Thoracic aorta (tissue), 2 donors: ENCODE results near the gene CFAP206. TPM values are rescaled to one million over a fixed set of nuclear protein-coding genes. Genes with fewer than 3 reads are reported as not detected.

Experiments
- ATAC-seq: fragments of 150-250 bp; one replicate; pipeline ENCODE4 v1.8.0; 2017; ENCODE audit warnings: low read depth; ENCODE audit not compliant: insufficient number of reproducible peaks, low FRiP score
- DNase-seq: peaks from one replicate; pipeline ENCODE4 v3.0.0-alpha.2; 2020; ENCODE audit warnings: low spot score
- H3K27ac ChIP-seq, 2 donors: fragments of 200-600 bp; sonication (generic); 1 replicate in 1 of 2; 2 replicates in 1 of 2; pipeline ENCODE4 v1.5.1; 2016; ENCODE audit warnings: mild to moderate bottlenecking in 2 of 2, moderate library complexity in 2 of 2
- H3K27me3 ChIP-seq: fragments of 200-600 bp; sonication (generic); replicated peaks from 2 replicates; pipeline ENCODE4 v1.6.0; 2016; ENCODE audit warnings: mild to moderate bottlenecking; ENCODE audit not compliant: insufficient read depth
- H3K36me3 ChIP-seq: fragments of 200-600 bp; sonication (generic); one replicate; pipeline ENCODE4 v1.5.1; 2016
- H3K4me1 ChIP-seq, 2 donors: fragments of 200-600 bp; sonication (generic); 1 replicate in 1 of 2; 2 replicates in 1 of 2; pipeline versions ENCODE4 v1.5.1 to v1.6.0; 2016; ENCODE audit warnings: low read depth in 2 of 2, mild to moderate bottlenecking in 1 of 2; ENCODE audit not compliant: control insufficient read depth in 1 of 2
- H3K4me3 ChIP-seq: fragments of 200-600 bp; sonication (generic); 2 replicates; pipeline ENCODE4 v1.5.1; 2016; ENCODE audit warnings: mild to moderate bottlenecking
- H3K9me3 ChIP-seq: fragments of 200-600 bp; sonication (generic); 2 replicates; pipeline ENCODE4 v1.5.1; 2016
- total RNA-seq, 2 donors: library from RNA; depleted of rRNA; stranded (reverse); fragments of >200 nt; gene quantifications; one replicate each; pipeline versions ENCODE4 v1.1.0 to v1.2.3, GENCODE V29; 2016
- TF ChIP-seq, protein P1 (sequence below): fragments of 200-600 bp; sonication (generic); IDR thresholded peaks from one replicate; pipeline ENCODE4 v1.5.1; 2019; ENCODE audit warnings: antibody characterized with exemption

Gene CFAP206
- total RNA-seq: 1 to 10 TPM in 1 of 2 donors, not detected in 1; 2.8 TPM

- TF ChIP-seq, protein P1, sequence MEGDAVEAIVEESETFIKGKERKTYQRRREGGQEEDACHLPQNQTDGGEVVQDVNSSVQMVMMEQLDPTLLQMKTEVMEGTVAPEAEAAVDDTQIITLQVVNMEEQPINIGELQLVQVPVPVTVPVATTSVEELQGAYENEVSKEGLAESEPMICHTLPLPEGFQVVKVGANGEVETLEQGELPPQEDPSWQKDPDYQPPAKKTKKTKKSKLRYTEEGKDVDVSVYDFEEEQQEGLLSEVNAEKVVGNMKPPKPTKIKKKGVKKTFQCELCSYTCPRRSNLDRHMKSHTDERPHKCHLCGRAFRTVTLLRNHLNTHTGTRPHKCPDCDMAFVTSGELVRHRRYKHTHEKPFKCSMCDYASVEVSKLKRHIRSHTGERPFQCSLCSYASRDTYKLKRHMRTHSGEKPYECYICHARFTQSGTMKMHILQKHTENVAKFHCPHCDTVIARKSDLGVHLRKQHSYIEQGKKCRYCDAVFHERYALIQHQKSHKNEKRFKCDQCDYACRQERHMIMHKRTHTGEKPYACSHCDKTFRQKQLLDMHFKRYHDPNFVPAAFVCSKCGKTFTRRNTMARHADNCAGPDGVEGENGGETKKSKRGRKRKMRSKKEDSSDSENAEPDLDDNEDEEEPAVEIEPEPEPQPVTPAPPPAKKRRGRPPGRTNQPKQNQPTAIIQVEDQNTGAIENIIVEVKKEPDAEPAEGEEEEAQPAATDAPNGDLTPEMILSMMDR: no peak
- Histone ChIP-seq H3K27ac (peak within 1 kb of the TSS; percentile 59 to 66), H3K27me3 (no peaks in the 10 kb centered on the region), H3K4me1 (peaks cover 4% of the 10 kb centered on the region in 2 donors), H3K4me3 (peak within 1 kb of the TSS; percentile 85), H3K9me3 (no peaks in the 10 kb centered on the region), H3K36me3 (no peaks in the 10 kb centered on the region)
- DNase-seq (peak; percentile 51), ATAC-seq (peak; percentile 84)
Observed at GRCh38 chr6:87407901-87408720, at the start of gene CFAP206. Gene CFAP206 (plus strand): TSS chr6:87407972. CDS start chr6:87409840, 1,868 bp downstream.

- H3K27me3 ChIP-seq: no peaks in the 10 kb centered on the region
- H3K4me1 ChIP-seq: no peaks in the 10 kb centered on the region
- DNase-seq: no peak
- H3K4me3 ChIP-seq: no peak overlapping the region
- no peaks in the 10 kb centered on the region for H3K36me3 ChIP-seq
- H3K9me3 ChIP-seq: no peaks in the 10 kb centered on the region
- no peak overlapping the region for H3K27ac ChIP-seq
- TF ChIP-seq, protein P1: no peak
- ATAC-seq: no peak
Observed at GRCh38 chr6:87364602-87365252, 43.0 kb upstream of the CFAP206 start.

DNA sequence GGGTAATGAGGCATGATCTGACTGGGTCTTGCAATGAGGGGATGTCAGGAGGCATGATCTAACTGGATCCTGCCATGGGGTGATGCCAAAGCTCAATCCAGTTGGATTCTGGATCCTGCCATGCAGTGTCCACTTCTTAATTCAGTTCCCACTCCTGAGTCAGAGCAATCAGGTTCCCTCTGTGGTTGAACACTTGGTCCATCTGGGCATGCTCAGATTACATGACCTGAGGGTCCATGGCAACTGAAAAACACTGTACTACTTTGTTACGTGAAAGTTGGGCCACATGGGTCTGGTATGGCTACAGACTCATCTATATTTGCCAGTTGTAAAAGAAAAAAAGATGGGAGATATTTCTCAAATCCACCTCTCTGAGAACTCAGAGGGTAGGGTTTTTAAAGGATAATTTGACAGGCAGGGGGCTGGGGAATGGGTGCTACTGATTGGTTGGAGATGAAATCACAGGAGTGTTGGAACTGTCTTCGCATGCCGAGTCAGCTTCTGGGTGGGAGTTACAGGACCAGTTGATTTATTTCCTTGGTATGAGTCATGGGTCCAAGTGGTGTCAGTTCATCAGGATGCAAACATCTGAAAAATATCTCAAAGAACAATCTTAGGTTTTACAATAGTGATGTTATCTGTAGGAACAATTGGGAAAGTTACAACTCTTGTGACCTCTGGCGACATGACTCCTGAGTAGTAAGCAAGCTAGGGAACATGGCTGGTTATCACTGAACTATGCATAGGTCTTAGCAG is 41.5 kb upstream of the CFAP206 start:
- H3K9me3 ChIP-seq: no peaks in the 10 kb centered on the region
- ATAC-seq: no peak

DNA sequence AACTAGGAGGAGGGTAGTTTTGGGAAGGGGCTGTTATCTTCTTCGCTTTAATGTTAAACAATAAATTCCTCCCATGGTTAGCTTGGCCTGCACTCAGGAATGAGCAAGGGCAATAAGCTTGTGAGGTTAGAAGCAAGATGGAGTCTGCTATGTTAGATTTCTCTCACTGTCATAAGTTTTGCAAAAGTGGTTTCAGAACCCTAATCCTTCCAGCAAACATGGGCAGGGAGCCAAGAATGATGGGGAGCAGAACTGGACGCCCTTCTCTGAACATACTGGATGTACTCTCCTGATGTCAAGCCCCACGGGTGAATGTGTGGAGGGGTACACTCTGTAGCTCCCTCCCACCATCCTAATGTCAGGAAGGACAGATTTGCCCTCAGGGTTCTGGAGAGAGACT is 40.9 kb upstream of the CFAP206 start:
- ATAC-seq (no peak), DNase-seq (no peak)
- Histone ChIP-seq H3K4me3 (no peak overlapping the region), H3K9me3 (no peaks in the 10 kb centered on the region), H3K27ac (no peak overlapping the region), H3K36me3 (no peaks in the 10 kb centered on the region), H3K27me3 (no peaks in the 10 kb centered on the region), H3K4me1 (no peaks in the 10 kb centered on the region)
- TF ChIP-seq, protein P1: no peak

More for the DNA sequence above, 41.5 kb upstream of the CFAP206 start:
- Histone ChIP-seq H3K4me3 (no peak overlapping the region), H3K4me1 (no peaks in the 10 kb centered on the region), H3K27ac (no peak overlapping the region), H3K36me3 (no peaks in the 10 kb centered on the region), H3K27me3 (no peaks in the 10 kb centered on the region)
- TF ChIP-seq, protein P1: no peak
- no peak for DNase-seq

- Histone ChIP-seq H3K27me3 (no peaks in the 10 kb centered on the region), H3K4me1 (no peaks in the 10 kb centered on the region), H3K36me3 (no peaks in the 10 kb centered on the region), H3K9me3 (no peaks in the 10 kb centered on the region), H3K27ac (no peak overlapping the region), H3K4me3 (no peak overlapping the region)
- DNase-seq (no peak), ATAC-seq (no peak)
- TF ChIP-seq, protein P1: no peak
Observed at GRCh38 chr6:87373377-87373776, 34.4 kb upstream of the CFAP206 start.
